ENCODE results near the gene ELF3.
"Not testable (repeated sequence)": the region's sequence is repeated elsewhere in the genome, so short reads cannot be mapped to it uniquely, and the experiment has no call there.

ELF3 gene

DNA sequence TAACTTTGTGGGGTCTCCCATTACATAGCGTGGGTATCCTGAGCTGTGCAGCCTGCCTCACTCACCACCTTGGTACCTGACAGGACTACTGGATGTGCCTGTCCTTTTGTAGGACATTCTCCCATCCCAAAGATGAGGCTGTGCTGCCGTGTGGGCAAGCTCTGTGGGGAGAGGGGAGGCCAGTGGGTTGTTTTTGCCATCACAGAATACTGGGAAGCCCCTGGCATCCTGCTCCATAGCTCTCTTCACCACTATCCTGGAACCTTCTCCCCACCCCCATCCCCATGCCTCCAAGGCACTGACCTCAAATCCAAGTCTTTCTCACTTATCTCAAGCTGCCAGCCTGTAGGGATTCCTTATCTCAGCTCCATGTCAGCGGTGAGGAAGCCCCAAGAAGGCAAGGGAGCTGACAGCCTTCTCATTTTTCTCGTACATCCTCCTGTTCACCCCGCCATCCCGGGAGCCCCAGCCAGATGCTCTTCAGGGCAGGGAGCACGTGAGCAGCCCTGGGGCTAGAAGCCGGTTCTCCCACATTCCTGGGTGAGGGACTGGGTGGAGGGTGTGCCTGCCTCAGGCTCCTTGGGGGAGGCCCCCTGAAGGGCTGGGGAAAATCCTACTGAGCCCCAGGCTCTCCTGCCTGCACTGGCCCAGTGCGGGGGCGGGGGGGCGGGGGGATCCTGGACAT is 2.4 kb upstream of the ELF3 start:
- no peak for DNase-seq (ENCODE audit: low read depth)

DNA sequence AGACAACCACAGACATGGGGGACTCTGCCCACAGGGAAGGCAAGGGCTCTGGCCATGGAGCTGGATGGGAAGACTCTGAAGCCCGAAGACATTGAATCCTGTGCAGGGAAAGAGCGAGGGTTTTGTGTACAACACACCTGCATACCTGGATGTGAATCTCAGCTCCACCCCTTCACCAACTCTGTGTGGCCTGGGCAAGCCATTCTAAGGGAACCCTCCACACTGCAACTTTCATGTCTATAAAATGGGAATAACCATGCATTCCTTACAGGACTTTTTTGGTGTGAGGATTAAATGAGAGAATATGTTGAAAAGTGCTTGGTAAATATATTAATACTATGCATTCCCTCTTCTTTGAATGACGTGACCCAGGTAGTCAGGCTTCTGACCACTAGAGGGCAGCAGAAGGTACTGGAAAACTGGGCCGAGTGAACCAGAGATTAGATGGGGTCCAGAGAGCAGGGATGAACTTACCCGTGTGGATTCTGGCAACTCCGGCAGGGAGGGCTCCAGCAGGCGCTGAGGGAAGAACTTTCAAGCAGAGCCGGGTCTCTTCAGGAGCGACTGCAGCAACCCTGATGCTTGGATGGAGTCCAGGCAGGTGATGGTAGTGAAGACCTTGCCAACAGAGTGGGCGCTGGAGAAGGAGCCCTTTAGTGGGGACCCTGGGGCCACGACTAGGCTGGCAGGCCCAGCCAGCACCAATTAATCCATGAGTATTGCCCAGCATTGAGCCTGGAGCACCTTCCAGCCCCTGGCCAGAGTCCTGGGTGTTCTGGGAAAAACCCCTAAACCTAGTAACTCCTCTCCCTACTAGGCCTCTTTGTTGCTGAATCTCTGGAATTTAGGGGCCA is 834 bp upstream of the ELF3 start:
- DNase-seq (ENCODE audit: low read depth): peak; percentile 54

- no peak for DNase-seq (ENCODE audit: low read depth)
Measured at GRCh38 chr1:202011994-202012393, 1.6 kb downstream of the ELF3 start.

DNA sequence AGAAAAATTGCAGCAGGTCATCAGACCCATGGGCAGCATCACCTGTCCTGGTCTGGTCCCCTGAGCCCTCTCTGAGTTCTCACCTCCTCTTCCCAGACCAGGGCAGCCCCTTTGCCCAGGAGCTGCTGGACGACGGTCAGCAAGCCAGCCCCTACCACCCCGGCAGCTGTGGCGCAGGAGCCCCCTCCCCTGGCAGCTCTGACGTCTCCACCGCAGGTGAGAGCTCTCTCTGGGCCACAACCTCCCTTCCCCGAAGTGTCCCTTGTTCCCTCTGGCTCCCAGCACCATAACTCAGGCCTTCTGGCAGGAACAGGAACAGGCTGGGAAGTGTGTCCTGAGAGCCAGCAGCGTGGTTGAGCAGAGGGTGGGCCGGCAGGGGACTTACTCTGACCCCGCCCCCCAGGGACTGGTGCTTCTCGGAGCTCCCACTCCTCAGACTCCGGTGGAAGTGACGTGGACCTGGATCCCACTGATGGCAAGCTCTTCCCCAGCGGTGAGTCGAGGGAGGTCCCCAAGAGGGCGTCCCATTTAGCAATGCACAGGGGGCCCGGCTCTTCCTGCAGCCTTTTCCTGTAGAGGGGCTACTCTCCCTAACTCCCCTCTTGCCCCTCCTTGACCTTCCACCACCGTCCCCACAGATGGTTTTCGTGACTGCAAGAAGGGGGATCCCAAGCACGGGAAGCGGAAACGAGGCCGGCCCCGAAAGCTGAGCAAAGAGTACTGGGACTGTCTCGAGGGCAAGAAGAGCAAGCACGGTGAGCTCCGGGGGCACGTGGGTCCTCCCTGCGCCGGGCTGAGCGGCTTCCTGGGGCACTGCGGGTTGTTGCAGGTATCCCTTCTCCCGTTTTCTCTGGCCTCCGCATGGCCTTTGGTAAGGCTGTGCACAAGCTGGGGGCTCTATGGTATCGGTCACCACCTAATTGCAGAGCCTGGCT is 2.4 kb downstream of the ELF3 start:
- DNase-seq (ENCODE audit: low read depth): no peak

GRCh38 chr1:202013603-202014002 is 3.2 kb downstream of the ELF3 start:
- no peak for DNase-seq (ENCODE audit: low read depth)

- DNase-seq (ENCODE audit: low read depth): no peak
Measured at GRCh38 chr1:202014060-202014459, 3.7 kb downstream of the ELF3 start.

GRCh38 chr1:202014915-202015661 is 4.7 kb downstream of the ELF3 start:
- no peak for DNase-seq (ENCODE audit: low read depth)

- DNase-seq (ENCODE audit: low read depth): no peak
Measured at GRCh38 chr1:202015662-202015937, 5.2 kb downstream of the ELF3 start.

GRCh38 chr1:202016022-202016810 is 5.8 kb downstream of the ELF3 start:
- no peak for DNase-seq (ENCODE audit: low read depth)

GRCh38 chr1:202016811-202017748 is 6.7 kb downstream of the ELF3 start:
- no peak for DNase-seq (ENCODE audit: low read depth)

DNA sequence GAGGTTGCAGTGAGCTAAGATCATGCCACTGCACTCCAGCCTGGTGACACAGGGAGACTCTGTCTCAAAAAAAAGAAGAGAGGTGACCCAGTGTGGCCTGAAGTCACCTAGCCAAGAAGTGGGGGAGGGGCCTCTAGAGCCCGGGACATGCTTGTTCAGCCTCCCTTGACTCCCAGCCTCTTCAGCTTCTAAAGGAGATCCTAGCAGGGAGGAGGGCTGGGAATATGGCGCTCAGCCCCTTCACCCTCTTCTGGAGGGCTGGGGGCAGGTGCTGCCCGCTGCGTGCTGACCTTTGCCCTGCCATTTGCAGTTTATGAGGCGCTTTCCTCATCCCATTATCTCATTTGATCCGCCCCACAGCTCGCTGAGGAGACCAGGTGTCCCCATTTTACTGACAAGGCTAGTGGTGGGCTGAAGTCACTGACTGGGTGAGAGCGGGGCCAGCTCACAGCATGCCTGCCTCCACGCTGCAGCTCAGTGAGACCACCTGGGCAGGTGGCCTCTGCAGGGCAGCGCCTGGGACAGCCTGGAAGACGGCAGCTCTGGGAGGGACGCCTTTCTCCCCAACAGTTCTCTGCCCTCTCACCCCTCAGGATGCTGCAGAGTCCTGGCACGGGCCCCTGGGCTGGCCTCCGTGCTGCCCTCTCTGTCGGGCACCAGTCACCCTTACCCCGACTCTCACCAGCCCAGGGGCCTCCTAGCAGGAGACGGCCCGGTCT is 7.5 kb downstream of the ELF3 start:
- no peak for DNase-seq (ENCODE audit: low read depth)

- no peak for DNase-seq (ENCODE audit: low read depth)
Measured at GRCh38 chr1:202018468-202019234, 8.3 kb downstream of the ELF3 start.

- DNase-seq (ENCODE audit: low read depth): not testable (repeated sequence)
Measured at GRCh38 chr1:202019235-202019558, 8.8 kb downstream of the ELF3 start.

DNA sequence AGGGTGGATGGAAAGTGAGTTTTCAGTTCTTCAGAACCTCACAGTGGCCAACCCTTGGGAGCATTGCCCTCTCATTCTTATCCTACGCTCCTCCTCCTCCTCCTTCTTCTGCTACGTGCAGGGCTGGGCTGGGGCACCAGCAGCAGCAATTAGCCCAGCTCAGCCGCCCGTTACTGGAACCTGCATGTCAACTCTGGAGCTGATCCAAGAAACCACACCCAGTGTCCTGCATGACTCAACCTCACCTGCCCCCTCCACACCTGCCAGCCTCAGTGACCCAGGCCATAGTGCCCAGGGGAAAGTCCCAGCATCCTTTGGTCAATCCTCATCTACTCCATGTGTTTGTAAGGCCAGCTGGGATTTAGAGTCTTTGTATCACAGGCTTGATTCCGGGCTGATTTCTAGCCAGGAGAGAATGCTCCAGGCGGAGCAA is 12.6 kb downstream of the ELF3 start:
- no peak for DNase-seq (ENCODE audit: low read depth)

GRCh38 chr1:202029171-202029665 is 18.8 kb downstream of the ELF3 start:
- peak; percentile 48 for DNase-seq (ENCODE audit: low read depth)

- no peak for DNase-seq (ENCODE audit: low read depth)
Measured at GRCh38 chr1:202029727-202030126, 19.3 kb downstream of the ELF3 start.

- no peak for DNase-seq (ENCODE audit: low read depth)
Measured at GRCh38 chr1:202031796-202032195, 21.4 kb downstream of the ELF3 start.

DNA sequence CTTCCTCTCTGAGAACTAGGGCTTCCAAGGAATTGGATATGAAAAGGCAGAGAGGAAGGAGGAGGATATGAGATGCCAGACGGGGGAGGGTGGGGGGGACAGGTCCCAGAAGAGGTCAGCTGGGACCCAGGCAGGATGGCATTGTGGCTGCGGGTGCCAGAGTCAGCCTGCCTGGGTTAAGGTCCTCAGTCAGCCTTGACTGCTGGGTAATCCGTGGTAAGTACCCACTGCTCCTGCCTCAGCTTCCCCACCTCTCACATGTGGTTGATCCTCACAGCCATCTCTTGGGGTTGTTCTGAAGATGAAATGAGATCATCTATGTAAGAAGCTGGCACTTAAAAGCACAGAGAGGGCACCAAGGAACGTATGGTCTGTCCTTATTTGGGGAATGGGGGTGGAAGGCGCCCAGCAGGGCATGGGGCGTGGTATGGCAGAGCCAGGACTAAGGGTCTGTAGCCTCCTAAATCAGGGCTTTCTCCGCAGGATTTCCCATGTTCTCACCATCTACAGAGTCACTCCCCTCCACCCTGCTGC is 23.8 kb downstream of the ELF3 start:
- DNase-seq (ENCODE audit: low read depth): no peak

Data from GM04504 (cell line).